Measurements from ENCODE around the gene MDM2.

DNA sequence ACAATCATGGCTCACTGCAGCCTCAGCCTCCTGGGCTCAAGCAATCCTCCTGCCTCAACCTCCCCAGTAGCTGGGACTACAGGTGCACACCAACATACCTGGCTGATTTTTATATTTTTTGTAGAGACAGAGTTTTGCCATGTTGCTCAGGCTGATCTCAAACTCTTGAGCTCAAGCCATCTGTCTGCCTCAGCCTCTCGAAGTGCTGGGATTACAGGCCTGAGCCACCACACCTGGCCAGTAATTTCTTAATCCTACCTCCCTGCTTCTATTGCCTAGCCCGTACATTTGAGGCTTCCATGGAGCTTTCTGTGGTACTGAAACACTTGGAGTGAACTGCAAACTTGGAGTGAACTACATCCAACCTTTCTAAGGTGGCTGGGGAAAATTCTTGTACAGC is 41.3 kb upstream of the MDM2 start:
- TF ChIP-seq POLR2A (IDR thresholded peaks at IDR 0.05) = no peak
- no peak for TF ChIP-seq CTCF (IDR thresholded peaks at IDR 0.05)
